WTC11 (cell line): ENCODE results near the gene FOXE1. TPM values are rescaled to one million over a fixed set of nuclear protein-coding genes. Genes with fewer than 3 reads are reported as not detected.

Experiments used
- ATAC-seq: fragments of 200-7000 bp; cut with Tn5 transposase; 2 replicates; pipeline ENCODE4 v1.10.0; 2021; ENCODE audit warnings: mild to moderate bottlenecking, moderate library complexity
- CTCF ChIA-PET: fragments of 300-600 bp; sonication (Branson Sonifier 250); formaldehyde crosslinking; loops from one replicate; lab custom pipeline; 2021; ENCODE audit warnings: antibody characterized with exemption; lab: Charles Lee
- POLR2A ChIA-PET: fragments of 350-600 bp; sonication (Branson Sonifier 250); formaldehyde crosslinking; loops from one replicate; lab custom pipeline; 2021; ENCODE audit warnings: antibody characterized with exemption; lab: Charles Lee
- DNase-seq: peaks from one replicate; pipeline ENCODE4 v3.0.0; 2021; ENCODE audit warnings: low spot score
- H3K27ac Mint-ChIP-seq: 2 replicates; pipeline ENCODE4 v1.8.0; 2021; ENCODE audit warnings: mixed read lengths
- H3K27me3 Mint-ChIP-seq: 2 replicates; pipeline ENCODE4 v1.8.0; 2021; ENCODE audit warnings: low read depth, mild to moderate bottlenecking, moderate library complexity, mixed read lengths
- H3K36me3 Mint-ChIP-seq: 2 replicates; pipeline ENCODE4 v1.8.0; 2021; ENCODE audit warnings: mixed read lengths
- H3K4me1 Mint-ChIP-seq: 2 replicates; pipeline ENCODE4 v1.8.0; 2022; ENCODE audit warnings: mixed read lengths
- H3K4me3 Mint-ChIP-seq: 2 replicates; pipeline ENCODE4 v1.8.0; 2021; ENCODE audit warnings: mild to moderate bottlenecking, moderate library complexity, mixed read lengths
- H3K9me3 Mint-ChIP-seq: 2 replicates; pipeline ENCODE4 v1.8.0; 2021; ENCODE audit warnings: mixed read lengths
- ATF1 ChIP-seq: sonication (generic); formaldehyde crosslinking; IDR thresholded peaks from 2 replicates; pipeline ENCODE4 v1.8.1; 2023; ENCODE audit warnings: mild to moderate bottlenecking, moderate library complexity, missing genetic modification reagents
- CBFB ChIP-seq: sonication (generic); formaldehyde crosslinking; IDR thresholded peaks from 2 replicates; pipeline ENCODE4 v1.8.1; 2022; ENCODE audit warnings: mild to moderate bottlenecking, low read depth, missing genetic modification reagents
- CREM ChIP-seq: sonication (generic); formaldehyde crosslinking; IDR thresholded peaks from 2 replicates; pipeline ENCODE4 v1.8.1; 2022; ENCODE audit warnings: mild to moderate bottlenecking, missing genetic modification reagents, moderate library complexity
- EMX1 ChIP-seq: fragments of 250-450 bp; sonication (Bioruptor Pico); IDR thresholded peaks from 2 replicates; pipeline ENCODE4 v1.8.0; 2021; ENCODE audit warnings: mild to moderate bottlenecking
- FOXP1 ChIP-seq: sonication (generic); formaldehyde crosslinking; IDR thresholded peaks from 2 replicates; pipeline ENCODE4 v1.8.0; 2022; ENCODE audit warnings: missing genetic modification reagents, mild to moderate bottlenecking, moderate library complexity, borderline replicate concordance
- FOXP4 ChIP-seq: sonication (generic); formaldehyde crosslinking; IDR thresholded peaks from 2 replicates; pipeline ENCODE4 v1.8.0; 2022; ENCODE audit warnings: mild to moderate bottlenecking, missing genetic modification reagents
- IRF2 ChIP-seq: sonication (generic); formaldehyde crosslinking; IDR thresholded peaks from 2 replicates; pipeline ENCODE4 v1.8.0; 2022; ENCODE audit warnings: low read depth, missing genetic modification reagents, borderline replicate concordance
- JAZF1 ChIP-seq: fragments of 250-450 bp; sonication (Bioruptor Pico); IDR thresholded peaks from 2 replicates; pipeline ENCODE4 v1.9.0; 2021; ENCODE audit warnings: moderate library complexity, mild to moderate bottlenecking, inconsistent platforms
- NFYB ChIP-seq: sonication (generic); formaldehyde crosslinking; conservative IDR thresholded peaks from 2 replicates; pipeline ENCODE4 v1.8.0; 2022; ENCODE audit warnings: low read depth, missing genetic modification reagents
- PRDM15 ChIP-seq: sonication (generic); formaldehyde crosslinking; IDR thresholded peaks from 2 replicates; pipeline ENCODE4 v1.8.0; 2022; ENCODE audit warnings: missing genetic modification reagents
- SP1 ChIP-seq: sonication (generic); formaldehyde crosslinking; conservative IDR thresholded peaks from 2 replicates; pipeline ENCODE4 v1.8.1; 2022; ENCODE audit warnings: missing genetic modification reagents
- ZNF121 ChIP-seq: sonication (generic); formaldehyde crosslinking; IDR thresholded peaks from 2 replicates; pipeline ENCODE4 v1.8.0; 2023; ENCODE audit warnings: missing genetic modification reagents
- ZNF263 ChIP-seq: sonication (generic); formaldehyde crosslinking; IDR thresholded peaks from 2 replicates; pipeline ENCODE4 v1.8.1; 2022; ENCODE audit warnings: low read depth, mild to moderate bottlenecking, moderate library complexity, missing genetic modification reagents
- ZNF317 ChIP-seq: sonication (generic); formaldehyde crosslinking; IDR thresholded peaks from 2 replicates; pipeline ENCODE4 v1.8.1; 2023; ENCODE audit warnings: low read depth, mild to moderate bottlenecking, moderate library complexity, missing genetic modification reagents, borderline replicate concordance
- total RNA-seq: library from RNA; stranded (reverse); gene quantifications from 3 replicates; pipeline ENCODE4 v1.2.3, GENCODE V29; 2021
- TF ChIP-seq, protein P1 (sequence below): sonication (generic); formaldehyde crosslinking; IDR thresholded peaks from 2 replicates; pipeline ENCODE4 v1.8.1; 2023; ENCODE audit warnings: mild to moderate bottlenecking, missing genetic modification reagents, moderate library complexity
- TF ChIP-seq, protein P2 (sequence below): sonication (generic); formaldehyde crosslinking; IDR thresholded peaks from 2 replicates; pipeline ENCODE4 v1.8.0; 2022; ENCODE audit warnings: mild to moderate bottlenecking, missing genetic modification reagents
- TF ChIP-seq, protein P3 (sequence below): sonication (generic); formaldehyde crosslinking; IDR thresholded peaks from 2 replicates; pipeline ENCODE4 v1.8.0; 2022; ENCODE audit warnings: mild to moderate bottlenecking, missing genetic modification reagents
- TF ChIP-seq, protein P4 (sequence below): sonication (generic); formaldehyde crosslinking; IDR thresholded peaks from 2 replicates; pipeline ENCODE4 v1.8.1; 2023; ENCODE audit warnings: mild to moderate bottlenecking, moderate library complexity, missing genetic modification reagents
- TF ChIP-seq, protein P5 (sequence below): sonication (generic); formaldehyde crosslinking; IDR thresholded peaks from 2 replicates; pipeline ENCODE4 v1.8.1; 2022; ENCODE audit warnings: low read depth, mild to moderate bottlenecking, moderate library complexity, missing genetic modification reagents, borderline replicate concordance
- TF ChIP-seq, protein P6 (sequence below): sonication (generic); formaldehyde crosslinking; IDR thresholded peaks from 2 replicates; pipeline ENCODE4 v1.8.0; 2022; ENCODE audit warnings: mild to moderate bottlenecking, missing genetic modification reagents
- TF ChIP-seq, protein P7 (sequence below): sonication (generic); formaldehyde crosslinking; IDR thresholded peaks from 2 replicates; pipeline ENCODE4 v1.8.0; 2023; ENCODE audit warnings: mild to moderate bottlenecking, missing genetic modification reagents

The FOXE1 gene
- total RNA-seq, 1 experiment from 2014 or later, result 0.09 TPM

DNA sequence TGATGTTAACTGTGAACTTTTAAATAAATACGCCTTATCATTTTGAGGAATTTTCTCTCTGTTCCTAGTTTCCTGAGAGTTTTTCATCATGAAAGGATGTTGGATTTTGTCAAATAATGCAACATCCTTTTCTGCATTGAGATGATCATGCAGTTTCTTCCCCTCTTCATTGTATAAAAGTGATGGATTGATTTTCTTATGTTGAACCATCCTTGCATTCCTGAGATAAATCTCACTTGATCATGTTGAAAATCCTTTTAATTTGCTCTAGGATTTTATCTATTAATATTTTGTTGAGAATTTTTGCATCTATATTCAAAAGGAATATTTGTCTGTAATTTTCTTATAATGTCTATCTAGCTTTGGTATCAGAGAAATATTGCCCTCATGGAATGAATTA lies 13.3 kb downstream of the FOXE1 start:
- H3K9me3 Mint-ChIP-seq, result peaks cover 17% of the 10 kb centered on the region
- POLR2A ChIA-PET, result no interaction called here
- H3K4me3 Mint-ChIP-seq, result no peak overlapping the region
- CTCF ChIA-PET, result no interaction called here
- no peak overlapping the region for H3K27ac Mint-ChIP-seq
- ATAC-seq (no peak), DNase-seq (no peak)
- peaks cover 12% of the 10 kb centered on the region for H3K4me1 Mint-ChIP-seq
- TF ChIP-seq NFYB (CRISPR knock-in tag), result no peak
- TF ChIP-seq IRF2 (CRISPR knock-in tag), result no peak
- TF ChIP-seq ZNF263 (CRISPR knock-in tag), result no peak
- no peak for TF ChIP-seq CREM (CRISPR knock-in tag)
- TF ChIP-seq FOXP4 (CRISPR knock-in tag), result no peak
- TF ChIP-seq, protein P1, sequence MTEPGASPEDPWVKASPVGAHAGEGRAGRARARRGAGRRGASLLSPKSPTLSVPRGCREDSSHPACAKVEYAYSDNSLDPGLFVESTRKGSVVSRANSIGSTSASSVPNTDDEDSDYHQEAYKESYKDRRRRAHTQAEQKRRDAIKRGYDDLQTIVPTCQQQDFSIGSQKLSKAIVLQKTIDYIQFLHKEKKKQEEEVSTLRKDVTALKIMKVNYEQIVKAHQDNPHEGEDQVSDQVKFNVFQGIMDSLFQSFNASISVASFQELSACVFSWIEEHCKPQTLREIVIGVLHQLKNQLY (CRISPR knock-in tag), result no peak
- TF ChIP-seq PRDM15 (CRISPR knock-in tag), result no peak
- TF ChIP-seq EMX1 (CRISPR knock-in tag), result no peak
- TF ChIP-seq SP1 (CRISPR knock-in tag), result no peak
- TF ChIP-seq, protein P2, sequence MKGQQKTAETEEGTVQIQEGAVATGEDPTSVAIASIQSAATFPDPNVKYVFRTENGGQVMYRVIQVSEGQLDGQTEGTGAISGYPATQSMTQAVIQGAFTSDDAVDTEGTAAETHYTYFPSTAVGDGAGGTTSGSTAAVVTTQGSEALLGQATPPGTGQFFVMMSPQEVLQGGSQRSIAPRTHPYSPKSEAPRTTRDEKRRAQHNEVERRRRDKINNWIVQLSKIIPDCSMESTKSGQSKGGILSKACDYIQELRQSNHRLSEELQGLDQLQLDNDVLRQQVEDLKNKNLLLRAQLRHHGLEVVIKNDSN (CRISPR knock-in tag), result no peak
- TF ChIP-seq ATF1, result no peak
- H3K27me3 Mint-ChIP-seq, result peaks cover 53% of the 10 kb centered on the region
- H3K36me3 Mint-ChIP-seq, result peaks cover 9% of the 10 kb centered on the region; the same call in 1 of the 2 replicates

DNA sequence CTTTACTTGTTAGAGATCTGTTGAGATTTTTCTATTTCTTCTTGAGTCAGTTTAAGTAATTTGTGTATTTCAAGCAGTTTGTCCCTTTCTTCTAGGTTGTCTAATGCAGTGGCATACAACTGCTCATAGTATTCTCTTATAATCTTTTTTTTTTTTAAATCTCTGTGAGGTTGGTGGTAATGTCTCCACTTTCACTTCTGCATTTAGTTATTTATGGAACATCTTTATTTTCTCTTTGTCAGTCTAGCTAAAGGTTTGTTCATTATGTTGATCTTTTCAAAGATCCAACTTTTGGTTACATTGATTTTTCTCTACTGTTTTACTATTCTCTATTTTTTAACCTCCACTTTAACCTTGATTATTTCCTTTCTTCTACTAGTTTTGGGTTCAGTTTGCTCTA lies 13.8 kb downstream of the FOXE1 start:
- POLR2A ChIA-PET, result no interaction called here
- DNase-seq (no peak), ATAC-seq (no peak)
- Mint-ChIP-seq H3K36me3 (peaks cover 9% of the 10 kb centered on the region; the same call in 1 of the 2 replicates), H3K4me3 (no peak overlapping the region), H3K27me3 (peaks cover 47% of the 10 kb centered on the region), H3K4me1 (peaks cover 12% of the 10 kb centered on the region), H3K9me3 (peaks cover 22% of the 10 kb centered on the region), H3K27ac (no peak overlapping the region)
- CTCF ChIA-PET, result no interaction called here
- TF ChIP-seq ZNF121 (CRISPR knock-in tag) (no peak), SP1 (CRISPR knock-in tag) (no peak), CBFB (CRISPR knock-in tag) (no peak), ZNF263 (CRISPR knock-in tag) (no peak), FOXP1 (CRISPR knock-in tag) (no peak), JAZF1 (CRISPR knock-in tag) (no peak), ZNF317 (CRISPR knock-in tag) (no peak)
- TF ChIP-seq, protein P3, sequence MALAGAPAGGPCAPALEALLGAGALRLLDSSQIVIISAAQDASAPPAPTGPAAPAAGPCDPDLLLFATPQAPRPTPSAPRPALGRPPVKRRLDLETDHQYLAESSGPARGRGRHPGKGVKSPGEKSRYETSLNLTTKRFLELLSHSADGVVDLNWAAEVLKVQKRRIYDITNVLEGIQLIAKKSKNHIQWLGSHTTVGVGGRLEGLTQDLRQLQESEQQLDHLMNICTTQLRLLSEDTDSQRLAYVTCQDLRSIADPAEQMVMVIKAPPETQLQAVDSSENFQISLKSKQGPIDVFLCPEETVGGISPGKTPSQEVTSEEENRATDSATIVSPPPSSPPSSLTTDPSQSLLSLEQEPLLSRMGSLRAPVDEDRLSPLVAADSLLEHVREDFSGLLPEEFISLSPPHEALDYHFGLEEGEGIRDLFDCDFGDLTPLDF (CRISPR knock-in tag), result no peak
- TF ChIP-seq, protein P4, sequence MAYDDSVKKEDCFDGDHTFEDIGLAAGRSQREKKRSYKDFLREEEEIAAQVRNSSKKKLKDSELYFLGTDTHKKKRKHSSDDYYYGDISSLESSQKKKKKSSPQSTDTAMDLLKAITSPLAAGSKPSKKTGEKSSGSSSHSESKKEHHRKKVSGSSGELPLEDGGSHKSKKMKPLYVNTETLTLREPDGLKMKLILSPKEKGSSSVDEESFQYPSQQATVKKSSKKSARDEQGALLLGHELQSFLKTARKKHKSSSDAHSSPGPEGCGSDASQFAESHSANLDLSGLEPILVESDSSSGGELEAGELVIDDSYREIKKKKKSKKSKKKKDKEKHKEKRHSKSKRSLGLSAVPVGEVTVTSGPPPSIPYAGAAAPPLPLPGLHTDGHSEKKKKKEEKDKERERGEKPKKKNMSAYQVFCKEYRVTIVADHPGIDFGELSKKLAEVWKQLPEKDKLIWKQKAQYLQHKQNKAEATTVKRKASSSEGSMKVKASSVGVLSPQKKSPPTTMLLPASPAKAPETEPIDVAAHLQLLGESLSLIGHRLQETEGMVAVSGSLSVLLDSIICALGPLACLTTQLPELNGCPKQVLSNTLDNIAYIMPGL (CRISPR knock-in tag), result no peak
- TF ChIP-seq, protein P5, sequence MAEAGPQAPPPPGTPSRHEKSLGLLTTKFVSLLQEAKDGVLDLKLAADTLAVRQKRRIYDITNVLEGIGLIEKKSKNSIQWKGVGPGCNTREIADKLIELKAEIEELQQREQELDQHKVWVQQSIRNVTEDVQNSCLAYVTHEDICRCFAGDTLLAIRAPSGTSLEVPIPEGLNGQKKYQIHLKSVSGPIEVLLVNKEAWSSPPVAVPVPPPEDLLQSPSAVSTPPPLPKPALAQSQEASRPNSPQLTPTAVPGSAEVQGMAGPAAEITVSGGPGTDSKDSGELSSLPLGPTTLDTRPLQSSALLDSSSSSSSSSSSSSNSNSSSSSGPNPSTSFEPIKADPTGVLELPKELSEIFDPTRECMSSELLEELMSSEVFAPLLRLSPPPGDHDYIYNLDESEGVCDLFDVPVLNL (CRISPR knock-in tag), result no peak
- TF ChIP-seq, protein P6, sequence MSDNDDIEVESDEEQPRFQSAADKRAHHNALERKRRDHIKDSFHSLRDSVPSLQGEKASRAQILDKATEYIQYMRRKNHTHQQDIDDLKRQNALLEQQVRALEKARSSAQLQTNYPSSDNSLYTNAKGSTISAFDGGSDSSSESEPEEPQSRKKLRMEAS, result no peak
- TF ChIP-seq, protein P7, sequence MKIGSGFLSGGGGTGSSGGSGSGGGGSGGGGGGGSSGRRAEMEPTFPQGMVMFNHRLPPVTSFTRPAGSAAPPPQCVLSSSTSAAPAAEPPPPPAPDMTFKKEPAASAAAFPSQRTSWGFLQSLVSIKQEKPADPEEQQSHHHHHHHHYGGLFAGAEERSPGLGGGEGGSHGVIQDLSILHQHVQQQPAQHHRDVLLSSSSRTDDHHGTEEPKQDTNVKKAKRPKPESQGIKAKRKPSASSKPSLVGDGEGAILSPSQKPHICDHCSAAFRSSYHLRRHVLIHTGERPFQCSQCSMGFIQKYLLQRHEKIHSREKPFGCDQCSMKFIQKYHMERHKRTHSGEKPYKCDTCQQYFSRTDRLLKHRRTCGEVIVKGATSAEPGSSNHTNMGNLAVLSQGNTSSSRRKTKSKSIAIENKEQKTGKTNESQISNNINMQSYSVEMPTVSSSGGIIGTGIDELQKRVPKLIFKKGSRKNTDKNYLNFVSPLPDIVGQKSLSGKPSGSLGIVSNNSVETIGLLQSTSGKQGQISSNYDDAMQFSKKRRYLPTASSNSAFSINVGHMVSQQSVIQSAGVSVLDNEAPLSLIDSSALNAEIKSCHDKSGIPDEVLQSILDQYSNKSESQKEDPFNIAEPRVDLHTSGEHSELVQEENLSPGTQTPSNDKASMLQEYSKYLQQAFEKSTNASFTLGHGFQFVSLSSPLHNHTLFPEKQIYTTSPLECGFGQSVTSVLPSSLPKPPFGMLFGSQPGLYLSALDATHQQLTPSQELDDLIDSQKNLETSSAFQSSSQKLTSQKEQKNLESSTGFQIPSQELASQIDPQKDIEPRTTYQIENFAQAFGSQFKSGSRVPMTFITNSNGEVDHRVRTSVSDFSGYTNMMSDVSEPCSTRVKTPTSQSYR (CRISPR knock-in tag), result no peak
